Measurements from ENCODE around the gene ELK4. TPM values are rescaled to one million over a fixed set of nuclear protein-coding genes. Genes with fewer than 3 reads are reported as not detected.

ELK4 gene
- total RNA-seq, 2 donors from 2014 or later, result 30.5 to 37.6 TPM

GRCh38 chr1:205592443-205593003 is 39.3 kb downstream of the ELK4 start:
- H3K27me3 ChIP-seq, result no peaks in the 10 kb centered on the region
- H3K9ac ChIP-seq (ENCODE audit: low read depth in 2 of 2, low read length in 2 of 2), result peak overlapping the region; percentile 5 to 61
- H3K4me1 ChIP-seq, result peaks cover 3% of the 10 kb centered on the region
- no peaks in the 10 kb centered on the region for H3K36me3 ChIP-seq
- TF ChIP-seq, protein P1, sequence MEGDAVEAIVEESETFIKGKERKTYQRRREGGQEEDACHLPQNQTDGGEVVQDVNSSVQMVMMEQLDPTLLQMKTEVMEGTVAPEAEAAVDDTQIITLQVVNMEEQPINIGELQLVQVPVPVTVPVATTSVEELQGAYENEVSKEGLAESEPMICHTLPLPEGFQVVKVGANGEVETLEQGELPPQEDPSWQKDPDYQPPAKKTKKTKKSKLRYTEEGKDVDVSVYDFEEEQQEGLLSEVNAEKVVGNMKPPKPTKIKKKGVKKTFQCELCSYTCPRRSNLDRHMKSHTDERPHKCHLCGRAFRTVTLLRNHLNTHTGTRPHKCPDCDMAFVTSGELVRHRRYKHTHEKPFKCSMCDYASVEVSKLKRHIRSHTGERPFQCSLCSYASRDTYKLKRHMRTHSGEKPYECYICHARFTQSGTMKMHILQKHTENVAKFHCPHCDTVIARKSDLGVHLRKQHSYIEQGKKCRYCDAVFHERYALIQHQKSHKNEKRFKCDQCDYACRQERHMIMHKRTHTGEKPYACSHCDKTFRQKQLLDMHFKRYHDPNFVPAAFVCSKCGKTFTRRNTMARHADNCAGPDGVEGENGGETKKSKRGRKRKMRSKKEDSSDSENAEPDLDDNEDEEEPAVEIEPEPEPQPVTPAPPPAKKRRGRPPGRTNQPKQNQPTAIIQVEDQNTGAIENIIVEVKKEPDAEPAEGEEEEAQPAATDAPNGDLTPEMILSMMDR (IDR thresholded peaks at IDR 0.05), result no peak
- no peak overlapping the region for H3K4me3 ChIP-seq
- H3K9me3 ChIP-seq, result no peaks in the 10 kb centered on the region
- intact Hi-C loops (cut with DNase I), result loop anchor here (5.0 kb wide), 2 partner anchors 65 kb away; no protein-coding TSS in a partner anchor
- no peak overlapping the region for H3K27ac ChIP-seq
- no peak for DNase-seq

DNA sequence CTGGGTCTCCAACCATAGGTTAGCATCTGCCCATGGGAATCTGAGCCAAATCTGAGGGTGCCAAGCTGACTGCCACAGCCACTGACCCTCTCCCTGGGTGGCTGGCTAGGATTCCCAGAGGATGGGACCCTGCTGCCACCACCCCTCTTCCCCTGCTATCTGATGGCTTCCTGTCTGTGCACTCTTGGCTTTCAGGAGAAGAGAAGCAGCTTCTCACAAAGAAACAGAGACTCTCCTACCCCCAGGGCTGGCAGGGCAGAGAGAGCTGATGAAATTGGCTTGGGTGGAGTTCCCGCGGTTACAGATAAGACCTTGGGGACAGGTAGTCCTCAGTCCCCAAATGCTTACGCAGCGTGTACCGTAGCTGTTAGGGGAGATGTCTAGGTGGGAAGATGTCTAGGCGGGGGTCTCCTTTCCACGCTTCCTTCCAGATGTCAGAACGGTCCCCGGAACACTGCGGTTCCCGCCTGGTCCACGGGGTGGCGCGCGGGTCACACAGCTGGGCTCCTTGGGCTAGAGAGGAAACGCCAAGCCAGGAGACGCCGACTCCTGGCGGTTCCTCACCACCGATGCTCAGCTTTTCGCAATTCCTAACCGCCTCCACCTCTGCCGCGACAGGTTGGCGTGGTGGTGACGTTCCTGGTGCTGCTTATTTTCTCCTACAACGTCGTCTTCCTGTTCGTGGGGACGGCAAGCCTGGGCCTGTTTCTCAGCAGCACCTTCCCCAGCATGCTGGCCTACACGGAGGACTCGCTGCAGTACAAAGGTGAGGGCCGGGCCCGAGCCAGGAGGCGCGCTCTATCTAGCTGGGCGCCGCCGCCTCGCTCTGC is 40.1 kb downstream of the ELK4 start:
- Histone ChIP-seq H3K9me3 (no peaks in the 10 kb centered on the region), H3K4me3 (peak overlapping the region; percentile 22), H3K27ac (peak overlapping the region; percentile 35), H3K9ac (ENCODE audit: low read depth in 2 of 2, low read length in 2 of 2) (peak overlapping the region; percentile 57 to 62), H3K27me3 (no peaks in the 10 kb centered on the region), H3K36me3 (no peaks in the 10 kb centered on the region), H3K4me1 (peaks cover 3% of the 10 kb centered on the region)
- TF ChIP-seq, protein P1 (IDR thresholded peaks at IDR 0.05), result peak; percentile 97
- intact Hi-C loops (cut with DNase I), result loop anchor here (2.0 to 5.0 kb wide), 3 partner anchors 41 to 66 kb away; partner anchors contain the start of gene ELK4
- peak; percentile 96 for DNase-seq

GRCh38 chr1:205590777-205591513 is 40.9 kb downstream of the ELK4 start:
- H3K27me3 ChIP-seq, result no peaks in the 10 kb centered on the region
- no peaks in the 10 kb centered on the region for H3K36me3 ChIP-seq
- peak overlapping the region; percentile 57 to 59 for H3K9ac ChIP-seq (ENCODE audit: low read depth in 2 of 2, low read length in 2 of 2)
- no peaks in the 10 kb centered on the region for H3K9me3 ChIP-seq
- intact Hi-C loops (cut with DNase I), result loop anchor here (2.0 to 5.0 kb wide), 3 partner anchors 42 to 66 kb away; partner anchors contain the start of gene ELK4
- H3K4me1 ChIP-seq, result peaks cover 3% of the 10 kb centered on the region
- TF ChIP-seq, protein P1 (IDR thresholded peaks at IDR 0.05), result no peak
- DNase-seq, result no peak
- no peak overlapping the region for H3K27ac ChIP-seq
- H3K4me3 ChIP-seq, result no peak overlapping the region

DNA sequence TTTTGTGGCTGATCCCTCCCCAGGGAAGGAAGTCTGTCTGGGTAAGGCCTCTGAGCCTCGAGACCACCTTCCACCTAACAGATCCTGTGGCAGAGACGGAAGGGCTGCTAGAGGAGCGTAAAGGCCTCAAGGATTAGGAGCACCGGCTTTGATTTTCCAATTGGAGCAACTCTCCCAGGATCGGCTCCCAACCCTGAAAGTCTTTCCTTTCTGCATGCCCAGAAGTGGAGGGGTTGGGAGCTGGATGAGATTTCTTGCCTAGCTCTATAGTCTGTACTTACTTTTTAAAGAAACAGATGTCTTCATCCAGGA is 41.4 kb downstream of the ELK4 start:
- peak overlapping the region; percentile 39 for H3K27ac ChIP-seq
- H3K36me3 ChIP-seq, result no peaks in the 10 kb centered on the region
- no peak for DNase-seq
- no peaks in the 10 kb centered on the region for H3K9me3 ChIP-seq
- intact Hi-C loops (cut with DNase I), result loop anchor here (2.0 to 5.0 kb wide), 3 partner anchors 42 to 67 kb away; partner anchors contain the start of gene ELK4
- no peak overlapping the region for H3K4me3 ChIP-seq
- peaks cover 3% of the 10 kb centered on the region for H3K4me1 ChIP-seq
- H3K27me3 ChIP-seq, result no peaks in the 10 kb centered on the region
- H3K9ac ChIP-seq (ENCODE audit: low read depth in 2 of 2, low read length in 2 of 2), result peak overlapping the region in 1 of 2 donors; percentile 59
- TF ChIP-seq, protein P1 (IDR thresholded peaks at IDR 0.05), result no peak
